GM21529 (cell line): Measurements from ENCODE around the gene GOLGA8A.
"Not testable (repeated sequence)": the region's sequence is repeated elsewhere in the genome, so short reads cannot be mapped to it uniquely, and the experiment has no call there.

Source experiments
- ATAC-seq: cut with Tn5 transposase; IDR thresholded peaks from one replicate; pipeline ENCODE4 v1.9.1; 2021; ENCODE audit not compliant: unreplicated experiment

The GOLGA8A gene

DNA sequence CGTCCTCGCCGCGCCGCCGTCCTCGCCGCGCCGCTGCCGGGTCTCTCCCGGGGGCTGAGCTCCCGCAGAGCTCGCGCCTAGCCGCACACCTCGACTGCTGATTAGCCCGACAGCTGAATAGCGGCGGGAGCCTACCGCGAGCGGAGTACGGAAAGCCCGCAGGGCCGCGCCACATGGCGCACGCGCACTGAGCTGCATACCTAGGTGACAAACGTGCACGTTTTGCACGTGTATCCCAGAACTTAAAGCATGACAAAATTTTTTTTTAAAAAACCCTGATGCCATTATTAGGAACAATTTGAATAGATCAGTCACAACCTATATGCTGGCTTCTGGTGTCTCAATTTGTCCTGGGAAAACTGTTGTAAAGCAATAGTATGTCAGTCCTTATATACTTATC lies at the start of gene GOLGA8A:
Gene GOLGA8A, minus strand, starts transcription at position 122 of the 400 bp plus-strand sequence. CDS start 48,117 bp downstream, outside the sequence.
- ATAC-seq, result peak; percentile 59

DNA sequence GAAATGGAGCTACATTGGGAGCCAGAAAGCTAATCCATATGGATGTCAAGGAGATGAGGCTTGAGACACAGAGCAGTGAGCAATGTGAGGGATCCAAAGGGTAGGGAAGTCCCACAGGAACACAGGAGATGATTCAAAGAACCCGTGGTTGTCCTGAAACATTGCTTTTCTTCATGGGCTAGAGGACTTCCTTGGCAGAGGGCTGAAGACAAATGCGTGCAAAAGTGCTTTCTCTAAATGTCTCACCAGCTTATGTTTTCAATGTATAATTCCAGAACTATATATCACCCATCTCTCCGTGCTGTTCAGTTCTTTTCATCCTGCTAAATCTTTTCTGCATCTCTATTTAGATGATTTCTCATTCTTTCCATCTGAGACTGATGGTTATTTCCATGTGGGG lies 46.0 kb upstream of the GOLGA8A start:
- ATAC-seq, result no peak

GRCh38 chr15:34481370-34481769 lies 43.8 kb upstream of the GOLGA8A start:
- no peak for ATAC-seq

GRCh38 chr15:34473840-34474239 lies 36.2 kb upstream of the GOLGA8A start:
- ATAC-seq, result no peak

DNA sequence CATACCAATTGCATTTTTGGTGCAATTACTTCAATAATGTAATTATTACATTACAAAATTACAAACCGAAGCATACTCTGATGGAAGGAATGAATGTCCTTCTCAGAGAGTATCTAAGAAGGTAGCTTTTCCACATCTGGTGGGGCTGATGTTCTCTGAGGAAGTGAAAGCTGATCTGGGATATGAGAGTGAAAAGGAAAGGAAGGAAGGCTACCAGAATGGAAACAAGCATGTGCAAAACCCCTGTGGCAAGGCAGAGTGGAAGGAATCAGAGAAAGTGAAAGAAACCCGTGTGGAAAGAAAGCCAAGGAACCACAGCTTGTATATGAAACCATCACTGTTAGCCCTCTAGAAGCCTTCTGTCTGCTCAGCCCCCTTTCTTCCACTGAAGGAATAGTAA lies 35.3 kb upstream of the GOLGA8A start:
- no peak for ATAC-seq

DNA sequence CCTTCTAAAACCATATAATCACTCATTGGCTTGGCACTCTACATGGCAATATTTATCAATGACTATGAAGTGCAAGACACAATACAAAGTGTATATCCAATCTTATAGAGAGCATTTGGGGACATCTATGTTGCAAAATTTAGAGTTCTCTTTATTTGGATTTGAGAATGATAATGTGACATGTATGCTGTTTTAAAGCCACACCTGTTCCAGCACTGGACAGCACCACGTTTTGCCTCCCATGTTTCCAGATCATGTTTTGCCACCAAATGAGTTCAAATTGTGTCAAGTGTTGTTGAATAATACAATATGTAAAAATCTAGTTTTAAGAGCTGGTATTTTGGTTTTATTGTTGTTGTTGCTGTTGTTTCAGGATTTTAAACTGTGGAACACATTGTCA lies 33.3 kb upstream of the GOLGA8A start:
- no peak for ATAC-seq

- no peak for ATAC-seq
These were observed 32.5 kb upstream of the GOLGA8A start for GRCh38 chr15:34470091-34470490.

GRCh38 chr15:34461730-34462129 lies 24.1 kb upstream of the GOLGA8A start:
- no peak for ATAC-seq

GRCh38 chr15:34460451-34460850 lies 22.8 kb upstream of the GOLGA8A start:
- ATAC-seq, result no peak

GRCh38 chr15:34456658-34457057 lies 19.1 kb upstream of the GOLGA8A start:
- no peak for ATAC-seq

GRCh38 chr15:34442891-34443290 lies 5.3 kb upstream of the GOLGA8A start:
- ATAC-seq, result no peak

DNA sequence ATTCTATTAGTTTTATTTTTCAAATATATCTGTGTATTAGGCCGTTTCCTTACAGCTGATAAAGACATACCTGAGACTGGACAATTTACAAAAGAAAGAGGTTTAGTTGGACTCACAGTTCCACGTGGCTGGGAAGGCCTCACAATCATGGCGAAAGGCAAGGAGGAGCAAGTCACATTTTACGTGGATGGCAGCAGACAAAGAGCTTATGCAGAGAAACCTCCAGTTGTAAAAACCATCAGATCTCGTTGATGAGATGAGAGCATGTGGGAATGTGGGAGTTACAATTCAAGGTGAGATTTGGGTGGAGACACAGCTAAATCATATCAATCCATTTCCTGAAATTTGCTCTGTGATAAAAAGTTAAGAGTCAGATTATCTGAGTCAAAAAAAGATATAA lies 2.3 kb upstream of the GOLGA8A start:
- ATAC-seq, result no peak

GRCh38 chr15:34436956-34437442 lies 609 bp downstream of the GOLGA8A start:
- ATAC-seq, result peak; percentile 60

- peak; percentile 33 for ATAC-seq
These were observed 1.3 kb downstream of the GOLGA8A start for GRCh38 chr15:34436126-34436955.

DNA sequence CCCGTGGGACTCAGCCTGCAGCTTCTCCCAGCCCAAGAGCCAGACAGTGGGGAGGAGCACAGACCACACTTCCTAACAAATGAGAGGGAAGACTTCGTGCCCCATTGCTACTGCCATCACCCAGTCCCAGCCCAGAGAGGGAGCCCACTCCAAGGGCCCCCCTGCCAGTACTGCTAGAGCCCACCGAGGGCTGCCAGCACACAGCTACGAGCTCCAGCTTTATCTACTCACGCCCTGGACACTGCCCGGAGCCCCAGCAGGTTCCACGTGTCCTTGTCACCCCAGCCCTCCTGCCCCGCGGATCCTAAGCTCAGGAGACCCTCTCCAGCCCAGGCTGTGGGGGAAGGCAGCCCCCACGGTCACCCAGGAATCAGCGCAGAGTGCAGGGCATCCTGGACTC lies 1.9 kb downstream of the GOLGA8A start:
- ATAC-seq, result no peak

GRCh38 chr15:34434627-34435305 lies 2.8 kb downstream of the GOLGA8A start:
- no peak for ATAC-seq

GRCh38 chr15:34433956-34434626 lies 3.5 kb downstream of the GOLGA8A start:
- not testable (repeated sequence) for ATAC-seq

- ATAC-seq, result not testable (repeated sequence)
These were observed 7.0 kb downstream of the GOLGA8A start for GRCh38 chr15:34430642-34431041.

DNA sequence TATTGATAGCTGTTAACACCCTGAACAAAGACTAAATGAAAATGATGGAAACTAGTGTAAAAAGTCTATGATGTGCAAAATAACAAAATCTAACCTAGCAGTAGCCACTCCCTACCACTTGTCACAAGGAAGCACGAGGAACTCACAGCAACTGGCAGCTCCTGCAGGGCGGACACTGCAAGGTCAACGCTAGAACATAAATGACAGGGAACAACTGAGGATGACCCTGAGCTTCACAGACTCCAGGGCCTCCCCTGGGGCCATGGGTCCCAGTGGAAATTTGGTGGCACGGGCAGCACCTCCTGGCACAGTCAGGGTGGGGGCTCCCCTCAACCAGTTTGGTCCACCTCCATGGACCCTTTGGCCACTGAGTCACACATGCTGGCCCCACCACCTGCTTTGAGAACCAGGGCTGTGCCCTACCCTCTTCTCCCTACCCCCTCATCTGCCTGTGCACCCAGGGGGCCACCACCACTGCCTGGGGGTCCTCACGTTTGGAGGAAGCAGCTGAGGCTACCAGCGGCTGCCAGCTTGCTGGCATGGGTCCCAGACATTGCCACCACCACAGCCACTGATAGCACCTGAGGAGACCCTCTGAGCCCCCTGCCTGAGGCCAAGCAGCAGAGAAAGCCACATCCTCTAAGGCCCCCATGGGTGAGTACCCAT lies 14.1 kb downstream of the GOLGA8A start:
- not testable (repeated sequence) for ATAC-seq

DNA sequence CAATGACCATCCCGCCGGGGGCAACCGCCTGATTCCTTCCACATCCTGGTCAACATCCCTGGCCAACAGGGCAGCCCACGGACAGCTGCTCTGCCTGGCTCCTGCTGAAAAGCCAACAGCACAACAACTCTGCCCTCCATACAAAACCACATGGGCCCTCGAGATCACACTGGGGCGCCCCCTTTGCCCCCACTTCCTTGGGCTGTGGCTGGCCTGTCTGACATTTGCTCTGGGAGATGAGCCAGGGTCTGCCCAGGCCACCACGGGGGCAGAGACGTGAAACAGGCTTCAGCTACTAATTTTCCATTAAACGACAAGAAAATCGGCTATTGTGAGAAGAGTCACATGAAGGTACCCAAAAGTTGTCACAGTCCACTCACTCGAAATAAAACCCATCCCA lies 16.7 kb downstream of the GOLGA8A start:
- not testable (repeated sequence) for ATAC-seq

DNA sequence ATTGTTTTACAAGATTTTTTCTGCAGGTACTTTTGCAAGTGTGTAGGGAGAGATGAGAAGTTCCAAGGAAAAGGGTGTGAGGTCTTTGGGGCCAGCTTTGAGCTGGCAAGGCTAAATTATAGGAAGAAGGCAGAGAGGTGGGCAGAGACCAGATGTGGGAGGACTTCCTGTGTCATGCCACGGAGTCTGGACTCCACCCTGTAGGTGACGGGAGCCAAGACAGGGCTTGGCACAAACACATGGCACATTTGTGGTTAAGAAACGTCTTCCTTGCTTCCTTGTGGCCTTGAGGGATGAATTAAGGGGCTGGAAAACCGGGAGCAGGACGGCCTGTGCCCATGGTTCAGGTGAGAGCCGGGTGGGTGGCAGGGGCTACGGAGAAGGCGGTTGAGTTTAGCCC lies 19.2 kb downstream of the GOLGA8A start:
- ATAC-seq, result not testable (repeated sequence)
